Ecto neural progenitor cell (in vitro differentiated cells): ENCODE data around the gene RPL39.
"Not testable (repeated sequence)": the region's sequence is repeated elsewhere in the genome, so short reads cannot be mapped to it uniquely, and the experiment has no call there.

ENCODE experiments used
- DNase-seq: peaks from one replicate; pipeline ENCODE4 v3.0.0-alpha.2; 2018; ENCODE audit warnings: low spot score

RPL39 gene

GRCh38 chrX:119763181-119763580, 28.2 kb downstream of the RPL39 start:
- DNase-seq, result no peak

- DNase-seq, result no peak
These were observed 28.7 kb downstream of the RPL39 start for GRCh38 chrX:119762718-119763117.

GRCh38 chrX:119760026-119760877, 31.2 kb downstream of the RPL39 start:
- no peak for DNase-seq

GRCh38 chrX:119759248-119759766, 32.1 kb downstream of the RPL39 start:
- DNase-seq, result no peak

GRCh38 chrX:119758731-119759247, 32.6 kb downstream of the RPL39 start:
- DNase-seq, result peak; percentile 59

GRCh38 chrX:119757979-119758730, 33.3 kb downstream of the RPL39 start, which contains the start of gene SOWAHD:
SOWAHD (plus strand) TSS chrX:119758588; CDS start chrX:119758668, 80 bp downstream.
- peak; percentile 54 for DNase-seq

- DNase-seq, result no peak
These were observed 33.8 kb downstream of the RPL39 start for GRCh38 chrX:119757646-119757978.

- DNase-seq, result no peak
These were observed 34.3 kb downstream of the RPL39 start for GRCh38 chrX:119756926-119757635.

GRCh38 chrX:119755981-119756533, 35.4 kb downstream of the RPL39 start:
- no peak for DNase-seq

- no peak for DNase-seq
These were observed 37.7 kb downstream of the RPL39 start for GRCh38 chrX:119753639-119754257.

- DNase-seq, result no peak
These were observed 38.4 kb downstream of the RPL39 start for GRCh38 chrX:119753001-119753400.

- DNase-seq, result not testable (repeated sequence)
These were observed 40.7 kb downstream of the RPL39 start for GRCh38 chrX:119750751-119751150.

GRCh38 chrX:119750131-119750530, 41.3 kb downstream of the RPL39 start:
- not testable (repeated sequence) for DNase-seq

GRCh38 chrX:119745283-119745848, 46.1 kb downstream of the RPL39 start:
- DNase-seq, result no peak

- no peak for DNase-seq
These were observed 52.7 kb downstream of the RPL39 start for GRCh38 chrX:119738742-119739141.
